Mesenchymal stem cell (in vitro differentiated cells and primary cell): ENCODE measurements around the gene HNF1B.
"Not testable (repeated sequence)": the region's sequence is repeated elsewhere in the genome, so short reads cannot be mapped to it uniquely, and the experiment has no call there.

Source experiments
- DNase-seq: peaks from one replicate; pipeline ENCODE4 v3.0.0-alpha.2; 2013
- H2AFZ ChIP-seq: one replicate; pipeline ENCODE4 v1.6.1; 2013; ENCODE audit warnings: low read depth, mild to moderate bottlenecking, control low read depth, inconsistent platforms, low read length, moderate library complexity
- H2AK5ac ChIP-seq: 2 replicates; pipeline ENCODE4 v1.6.1; 2013; ENCODE audit warnings: low read length, moderate library complexity, mild to moderate bottlenecking, inconsistent platforms; ENCODE audit not compliant: severe bottlenecking
- H2BK120ac ChIP-seq: one replicate; pipeline ENCODE4 v1.6.1; 2013; ENCODE audit warnings: low read depth, mild to moderate bottlenecking, inconsistent platforms, low read length, moderate library complexity
- H2BK12ac ChIP-seq, 2 experiments: one replicate each; pipeline ENCODE4 v1.6.1; 2013; ENCODE audit warnings: inconsistent platforms in 2 of 2, low read length in 2 of 2, mild to moderate bottlenecking in 2 of 2, moderate library complexity in 2 of 2, control low read depth in 1 of 2
- H2BK15ac ChIP-seq: one replicate; pipeline ENCODE4 v1.6.1; 2013; ENCODE audit warnings: mild to moderate bottlenecking, low read depth, inconsistent platforms; ENCODE audit not compliant: poor library complexity, severe bottlenecking
- H2BK5ac ChIP-seq: 2 replicates; pipeline ENCODE4 v1.6.1; 2013; ENCODE audit warnings: low read depth, mild to moderate bottlenecking, low read length, control low read depth, inconsistent platforms; ENCODE audit not compliant: poor library complexity, severe bottlenecking
- H3K14ac ChIP-seq, 2 experiments: one replicate each; pipeline ENCODE4 v1.6.1; 2013; ENCODE audit warnings: inconsistent platforms in 2 of 2, low read length in 2 of 2, control low read depth in 1 of 2, mild to moderate bottlenecking in 1 of 2, moderate library complexity in 1 of 2
- H3K18ac ChIP-seq, 2 experiments: one replicate each; pipeline ENCODE4 v1.6.1; 2013; ENCODE audit warnings: inconsistent platforms in 2 of 2, low read length in 2 of 2, control low read depth in 1 of 2, low read depth in 1 of 2, mild to moderate bottlenecking in 1 of 2
- H3K23ac ChIP-seq, 2 experiments: one replicate each; pipeline ENCODE4 v1.6.1; 2013; ENCODE audit warnings: inconsistent platforms in 2 of 2, low read length in 2 of 2, mild to moderate bottlenecking in 2 of 2, moderate library complexity in 2 of 2, control low read depth in 1 of 2
- H3K27ac ChIP-seq: 2 replicates; pipeline ENCODE4 v1.5.1; 2013; ENCODE audit warnings: mild to moderate bottlenecking, moderate library complexity, low read length, control low read depth, inconsistent platforms; ENCODE audit not compliant: poor library complexity, severe bottlenecking
- H3K27me3 ChIP-seq, 2 experiments: 2 replicates each; pipeline versions ENCODE4 v1.6.1 to v1.7.0; 2013; ENCODE audit warnings: low read length in 2 of 2, mild to moderate bottlenecking in 2 of 2, moderate library complexity in 2 of 2, control low read depth in 1 of 2, inconsistent platforms in 1 of 2; ENCODE audit not compliant: control insufficient read depth in 1 of 2, insufficient read depth in 1 of 2
- H3K36me3 ChIP-seq, 2 experiments: 2 replicates each; pipeline versions ENCODE4 v1.6.1 to v1.7.0; 2013; ENCODE audit warnings: low read length in 2 of 2, control low read depth in 1 of 2, inconsistent platforms in 1 of 2, low read depth in 1 of 2, mild to moderate bottlenecking in 1 of 2; ENCODE audit not compliant: insufficient read depth in 2 of 2, control insufficient read depth in 1 of 2
- H3K4ac ChIP-seq, 2 experiments: one replicate each; pipeline ENCODE4 v1.6.1; 2013; ENCODE audit warnings: inconsistent platforms in 2 of 2, low read length in 2 of 2, mild to moderate bottlenecking in 2 of 2, moderate library complexity in 2 of 2, control low read depth in 1 of 2, low read depth in 1 of 2
- H3K4me1 ChIP-seq: 2 replicates; pipeline ENCODE4 v1.6.1; 2013; ENCODE audit warnings: low read depth, low read length, control low read depth; ENCODE audit not compliant: control insufficient read depth, insufficient read depth
- H3K4me2 ChIP-seq: 2 replicates; pipeline ENCODE4 v1.6.1; 2013; ENCODE audit warnings: low read length, mild to moderate bottlenecking, inconsistent platforms; ENCODE audit not compliant: poor library complexity, severe bottlenecking
- H3K4me3 ChIP-seq, 2 experiments: 2 replicates each; pipeline versions ENCODE4 v1.5.1 to v1.7.0; 2013; ENCODE audit warnings: low read length in 2 of 2, mild to moderate bottlenecking in 2 of 2, control low read depth in 1 of 2, low read depth in 1 of 2; ENCODE audit not compliant: insufficient read depth in 1 of 2
- H3K79me1 ChIP-seq: replicated peaks from 2 replicates; pipeline ENCODE4 v1.6.1; 2013; ENCODE audit warnings: mild to moderate bottlenecking, control low read depth, low read length, inconsistent platforms; ENCODE audit not compliant: poor library complexity, severe bottlenecking
- H3K9ac ChIP-seq: 2 replicates; pipeline ENCODE4 v1.7.0; 2013; ENCODE audit warnings: mild to moderate bottlenecking, low read length, moderate library complexity
- H3K9me3 ChIP-seq: 2 replicates; pipeline ENCODE4 v1.7.0; 2013; ENCODE audit warnings: mild to moderate bottlenecking, low read length; ENCODE audit not compliant: control insufficient read depth
- H4K8ac ChIP-seq: one replicate; pipeline ENCODE4 v1.6.1; 2013; ENCODE audit warnings: inconsistent platforms, mild to moderate bottlenecking, low read length, moderate library complexity
- H4K91ac ChIP-seq: one replicate; pipeline ENCODE4 v1.6.1; 2013; ENCODE audit warnings: mild to moderate bottlenecking, low read length, inconsistent platforms
- WGBS: methylation state at CpG from one replicate; pipeline ENCODE4 v1.1.7; 2013; ENCODE audit warnings: mixed read lengths; 5-methylcytosine and 5-hydroxymethylcytosine counted together

Gene HNF1B

GRCh38 chr17:37786481-37786880 is 41.6 kb upstream of the HNF1B start:
- no peak overlapping the region for H3K9ac ChIP-seq
- H2BK15ac ChIP-seq: no peak overlapping the region
- H2AK5ac ChIP-seq: peak overlapping the region; percentile 21
- peaks cover 5% of the 10 kb centered on the region for H3K9me3 ChIP-seq
- H3K79me1 ChIP-seq: peaks cover 3% of the 10 kb centered on the region
- H2BK120ac ChIP-seq: no peak overlapping the region
- peak overlapping the region; percentile 98 for H3K27ac ChIP-seq
- H3K4me3 ChIP-seq: no peak overlapping the region
- no peak overlapping the region for H2BK12ac ChIP-seq
- no peak overlapping the region for H2BK5ac ChIP-seq
- H3K36me3 ChIP-seq: no peaks in the 10 kb centered on the region
- H3K27me3 ChIP-seq: peaks cover 0 to 38% of the 10 kb centered on the region in 2 experiments
- peaks cover 16% of the 10 kb centered on the region for H3K4me1 ChIP-seq
- no peak overlapping the region for H3K14ac ChIP-seq
- WGBS: 97% methylated on average over 2 of the region's 2 CpGs
- H3K4ac ChIP-seq: no peak overlapping the region
- H3K18ac ChIP-seq: no peak overlapping the region
- H2AFZ ChIP-seq: no peak overlapping the region
- no peak overlapping the region for H4K91ac ChIP-seq
- no peak overlapping the region for H3K4me2 ChIP-seq
- DNase-seq: no peak
- H3K23ac ChIP-seq: no peak overlapping the region
- H4K8ac ChIP-seq: no peak overlapping the region

- not testable (repeated sequence) for H3K9ac ChIP-seq, H2BK5ac ChIP-seq, H3K23ac ChIP-seq, H2BK120ac ChIP-seq, H3K9me3 ChIP-seq, H2AFZ ChIP-seq, H3K79me1 ChIP-seq, DNase-seq, H3K36me3 ChIP-seq, H4K91ac ChIP-seq, H3K4ac ChIP-seq, H3K4me3 ChIP-seq, H3K4me2 ChIP-seq, H4K8ac ChIP-seq, H2BK12ac ChIP-seq, H3K18ac ChIP-seq, H3K4me1 ChIP-seq, H2BK15ac ChIP-seq, H2AK5ac ChIP-seq, H3K27me3 ChIP-seq, H3K14ac ChIP-seq, H3K27ac ChIP-seq
- WGBS: no CpG with 5 or more reads among the region's 1 CpG
Measured at GRCh38 chr17:37782460-37782859, 37.6 kb upstream of the HNF1B start.

GRCh38 chr17:37781451-37781850 is 36.6 kb upstream of the HNF1B start:
- WGBS: 60% methylated on average over 1 of the region's 2 CpGs
- no peak overlapping the region for H3K14ac ChIP-seq
- H4K91ac ChIP-seq: no peak overlapping the region
- H3K79me1 ChIP-seq: no peaks in the 10 kb centered on the region
- H3K27ac ChIP-seq: no peak overlapping the region
- H2AFZ ChIP-seq: no peak overlapping the region
- H3K4ac ChIP-seq: no peak overlapping the region
- H2AK5ac ChIP-seq: no peak overlapping the region
- no peaks in the 10 kb centered on the region for H3K36me3 ChIP-seq
- DNase-seq: no peak
- H2BK120ac ChIP-seq: no peak overlapping the region
- H4K8ac ChIP-seq: no peak overlapping the region
- peaks cover 0 to 4% of the 10 kb centered on the region in 2 experiments for H3K27me3 ChIP-seq
- H3K18ac ChIP-seq: no peak overlapping the region
- no peak overlapping the region for H2BK12ac ChIP-seq
- H3K9me3 ChIP-seq: peaks cover 5% of the 10 kb centered on the region
- H3K4me1 ChIP-seq: peaks cover 1% of the 10 kb centered on the region
- H3K23ac ChIP-seq: no peak overlapping the region
- H3K9ac ChIP-seq: no peak overlapping the region
- H3K4me2 ChIP-seq: no peak overlapping the region
- H2BK5ac ChIP-seq: no peak overlapping the region
- H2BK15ac ChIP-seq: no peak overlapping the region
- H3K4me3 ChIP-seq: no peak overlapping the region

- WGBS: 75% methylated on average over 2 of the region's 4 CpGs
- H3K4ac ChIP-seq: no peak overlapping the region
- no peak overlapping the region for H3K27ac ChIP-seq
- no peak for DNase-seq
- no peak overlapping the region for H3K18ac ChIP-seq
- H3K27me3 ChIP-seq: no peaks in the 10 kb centered on the region
- no peak overlapping the region for H3K9ac ChIP-seq
- no peak overlapping the region for H3K23ac ChIP-seq
- no peak overlapping the region for H3K4me3 ChIP-seq
- no peak overlapping the region for H3K4me2 ChIP-seq
- H2BK120ac ChIP-seq: no peak overlapping the region
- H3K14ac ChIP-seq: no peak overlapping the region
- H2BK15ac ChIP-seq: no peak overlapping the region
- H3K79me1 ChIP-seq: no peaks in the 10 kb centered on the region
- H2AK5ac ChIP-seq: no peak overlapping the region
- H2AFZ ChIP-seq: no peak overlapping the region
- no peaks in the 10 kb centered on the region for H3K36me3 ChIP-seq
- no peak overlapping the region for H2BK5ac ChIP-seq
- H4K8ac ChIP-seq: no peak overlapping the region
- H3K9me3 ChIP-seq: peaks cover 5% of the 10 kb centered on the region
- H2BK12ac ChIP-seq: no peak overlapping the region
- H3K4me1 ChIP-seq: peaks cover 1% of the 10 kb centered on the region
- H4K91ac ChIP-seq: no peak overlapping the region
Measured at GRCh38 chr17:37779554-37779953, 34.7 kb upstream of the HNF1B start.
